ENCODE data around the gene PRR36. TPM values are rescaled to one million over a fixed set of nuclear protein-coding genes. Genes with fewer than 3 reads are reported as not detected.
A peak's percentile ranks its signal among the peaks of the same experiment; 100 is the strongest.

The PRR36 gene
- polyA plus RNA-seq, 2 of the 4 experiments (the other 2 are of a cell fraction) = 0.04 to 0.35 TPM

DNA sequence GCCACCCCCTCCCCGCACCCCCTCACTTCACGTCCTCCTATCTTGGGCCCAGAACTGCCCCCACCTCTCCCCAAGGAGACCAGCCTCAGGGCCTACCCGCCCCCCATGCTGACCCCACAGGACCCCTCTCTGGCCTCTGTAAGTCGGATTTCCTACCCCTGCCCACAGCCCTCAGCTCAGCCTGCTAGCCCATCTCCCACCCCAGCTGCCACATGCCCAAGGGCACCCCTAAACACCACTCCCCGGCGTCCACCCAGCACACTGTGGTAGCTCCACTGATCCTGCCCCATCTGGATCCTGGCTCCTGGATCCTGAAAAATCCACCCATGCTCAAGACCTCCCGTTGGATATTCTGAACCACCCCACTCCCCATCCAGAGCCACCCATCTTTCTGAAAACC, 43.4 kb downstream of the PRR36 start:
- Histone ChIP-seq H3K27ac (peak overlapping the region in 1 of 2 experiments; percentile 85; a peak in 3 of 6 replicates), H3K4me3 (peak overlapping the region; percentile 89), H3K4me2 (peak overlapping the region; percentile 84), H3K4me1 (peaks cover 10% of the 10 kb centered on the region; the same call in 1 of the 3 replicates), H3K9me3 (no peaks in the 10 kb centered on the region)
- DNase-seq (ENCODE audit: low read depth in 1 of 2, low spot score in 1 of 2) = no peak
- TF ChIP-seq JUNB (IDR thresholded peaks at IDR 0.05) = no peak
- TF ChIP-seq RAD21 (conservative IDR thresholded peaks at IDR 0.05 in 1 of 2, IDR thresholded peaks at IDR 0.05 in 1 of 2) = no peak
- no peak for TF ChIP-seq NFE2L2 (conservative IDR thresholded peaks at IDR 0.05; ENCODE audit: low read length)
- TF ChIP-seq JUN (IDR thresholded peaks at IDR 0.05) = no peak
- no peak for TF ChIP-seq EHMT2 (IDR thresholded peaks at IDR 0.05; ENCODE audit: low read depth)
- TF ChIP-seq BHLHE40 (IDR thresholded peaks at IDR 0.05; ENCODE audit: low read depth, low read length) = no peak
- TF ChIP-seq NR3C1 (IDR thresholded peaks at IDR 0.05) = no peak
- TF ChIP-seq EHF (CRISPR knock-in tag; IDR thresholded peaks at IDR 0.05) = no peak
- no peak for TF ChIP-seq ZC3H11A (IDR thresholded peaks at IDR 0.05)
- no peak for TF ChIP-seq MAZ (IDR thresholded peaks at IDR 0.05; ENCODE audit: borderline replicate concordance, low read depth, low read length)
- no peak for TF ChIP-seq EP300 (IDR thresholded peaks at IDR 0.05)
- TF ChIP-seq, protein P1, sequence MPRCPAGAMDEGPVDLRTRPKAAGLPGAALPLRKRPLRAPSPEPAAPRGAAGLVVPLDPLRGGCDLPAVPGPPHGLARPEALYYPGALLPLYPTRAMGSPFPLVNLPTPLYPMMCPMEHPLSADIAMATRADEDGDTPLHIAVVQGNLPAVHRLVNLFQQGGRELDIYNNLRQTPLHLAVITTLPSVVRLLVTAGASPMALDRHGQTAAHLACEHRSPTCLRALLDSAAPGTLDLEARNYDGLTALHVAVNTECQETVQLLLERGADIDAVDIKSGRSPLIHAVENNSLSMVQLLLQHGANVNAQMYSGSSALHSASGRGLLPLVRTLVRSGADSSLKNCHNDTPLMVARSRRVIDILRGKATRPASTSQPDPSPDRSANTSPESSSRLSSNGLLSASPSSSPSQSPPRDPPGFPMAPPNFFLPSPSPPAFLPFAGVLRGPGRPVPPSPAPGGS (IDR thresholded peaks at IDR 0.05) = no peak
- TF ChIP-seq, protein P2, sequence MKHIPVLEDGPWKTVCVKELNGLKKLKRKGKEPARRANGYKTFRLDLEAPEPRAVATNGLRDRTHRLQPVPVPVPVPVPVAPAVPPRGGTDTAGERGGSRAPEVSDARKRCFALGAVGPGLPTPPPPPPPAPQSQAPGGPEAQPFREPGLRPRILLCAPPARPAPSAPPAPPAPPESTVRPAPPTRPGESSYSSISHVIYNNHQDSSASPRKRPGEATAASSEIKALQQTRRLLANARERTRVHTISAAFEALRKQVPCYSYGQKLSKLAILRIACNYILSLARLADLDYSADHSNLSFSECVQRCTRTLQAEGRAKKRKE (CRISPR knock-in tag; IDR thresholded peaks at IDR 0.05; ENCODE audit: low read depth) = no peak
- no peak for TF ChIP-seq FOXS1 (CRISPR knock-in tag; IDR thresholded peaks at IDR 0.05)
- TF ChIP-seq HOXA7 (CRISPR knock-in tag; IDR thresholded peaks at IDR 0.05) = no peak
- no peak for TF ChIP-seq SREBF2 (IDR thresholded peaks at IDR 0.05)
- TF ChIP-seq ESRRA (IDR thresholded peaks at IDR 0.05; ENCODE audit: borderline replicate concordance, low read length) = no peak
- TF ChIP-seq MYC (IDR thresholded peaks at IDR 0.05; ENCODE audit: borderline replicate concordance, low read length) = no peak
- TF ChIP-seq, protein P3, sequence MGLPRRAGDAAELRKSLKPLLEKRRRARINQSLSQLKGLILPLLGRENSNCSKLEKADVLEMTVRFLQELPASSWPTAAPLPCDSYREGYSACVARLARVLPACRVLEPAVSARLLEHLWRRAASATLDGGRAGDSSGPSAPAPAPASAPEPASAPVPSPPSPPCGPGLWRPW (IDR thresholded peaks at IDR 0.05) = no peak
- CTCF ChIA-PET = interaction anchor here (1.5 to 3.3 kb wide), 4 partner anchors 22 to 262 kb away, joined by 3 to 20 read pairs (median 8); no protein-coding TSS in a partner anchor
- FAIRE-seq = no peak
- WGBS (ENCODE audit: missing lambda C conversion rate) = 59% methylated on average over 3 of the region's 7 CpGs
- ATAC-seq = no peak
- POLR2A ChIA-PET = no interaction called here

DNA sequence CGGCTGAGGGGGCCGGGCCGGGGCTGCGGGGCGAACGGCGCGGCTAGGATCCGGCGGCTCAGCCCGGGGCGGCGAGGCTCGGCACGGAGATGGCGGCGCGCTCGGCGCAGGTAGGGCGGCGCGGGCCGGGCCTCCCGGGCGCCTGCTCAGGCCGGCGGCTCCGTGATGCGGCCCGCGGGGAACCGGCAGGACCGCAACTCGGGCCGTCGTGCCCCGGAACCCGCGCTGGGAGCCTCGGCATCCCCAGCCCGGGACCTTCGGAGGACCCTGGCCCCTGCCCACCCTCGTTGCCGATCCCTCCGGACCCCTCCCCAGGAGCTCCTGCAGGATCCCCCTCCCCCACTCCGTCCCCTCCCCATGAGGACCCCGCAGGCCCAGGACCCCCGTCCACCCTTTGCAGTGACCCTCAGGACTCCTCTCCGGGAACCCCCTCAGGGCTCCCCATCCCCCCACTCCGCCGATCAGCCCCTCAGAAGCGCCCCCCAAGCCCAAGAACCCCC, 43.9 kb downstream of the PRR36 start:
- no CpG with 5 or more reads among the region's 53 CpGs for WGBS (ENCODE audit: missing lambda C conversion rate)
- ATAC-seq = peak in 1 of 2 experiments; percentile 26; a peak in 3 of 6 replicates

More for the DNA sequence above, 43.9 kb downstream of the PRR36 start:
- FAIRE-seq (no peak), DNase-seq (ENCODE audit: low read depth in 1 of 2, low spot score in 1 of 2) (no peak)
- Histone ChIP-seq H3K4me3 (peak overlapping the region; percentile 89), H3K9me3 (no peaks in the 10 kb centered on the region), H3K4me2 (peak overlapping the region; percentile 84), H3K4me1 (peaks cover 10% of the 10 kb centered on the region; the same call in 1 of the 3 replicates), H3K27ac (peak overlapping the region; percentile 67 to 85)
- TF ChIP-seq CHD4 (IDR thresholded peaks at IDR 0.05; ENCODE audit: borderline replicate concordance) (no peak), SMC3 (IDR thresholded peaks at IDR 0.05) (no peak), KDM1A (IDR thresholded peaks at IDR 0.05; ENCODE audit: low read depth) (no peak), TFCP2L1 (CRISPR knock-in tag; IDR thresholded peaks at IDR 0.05) (no peak)
- TF ChIP-seq, protein P4, sequence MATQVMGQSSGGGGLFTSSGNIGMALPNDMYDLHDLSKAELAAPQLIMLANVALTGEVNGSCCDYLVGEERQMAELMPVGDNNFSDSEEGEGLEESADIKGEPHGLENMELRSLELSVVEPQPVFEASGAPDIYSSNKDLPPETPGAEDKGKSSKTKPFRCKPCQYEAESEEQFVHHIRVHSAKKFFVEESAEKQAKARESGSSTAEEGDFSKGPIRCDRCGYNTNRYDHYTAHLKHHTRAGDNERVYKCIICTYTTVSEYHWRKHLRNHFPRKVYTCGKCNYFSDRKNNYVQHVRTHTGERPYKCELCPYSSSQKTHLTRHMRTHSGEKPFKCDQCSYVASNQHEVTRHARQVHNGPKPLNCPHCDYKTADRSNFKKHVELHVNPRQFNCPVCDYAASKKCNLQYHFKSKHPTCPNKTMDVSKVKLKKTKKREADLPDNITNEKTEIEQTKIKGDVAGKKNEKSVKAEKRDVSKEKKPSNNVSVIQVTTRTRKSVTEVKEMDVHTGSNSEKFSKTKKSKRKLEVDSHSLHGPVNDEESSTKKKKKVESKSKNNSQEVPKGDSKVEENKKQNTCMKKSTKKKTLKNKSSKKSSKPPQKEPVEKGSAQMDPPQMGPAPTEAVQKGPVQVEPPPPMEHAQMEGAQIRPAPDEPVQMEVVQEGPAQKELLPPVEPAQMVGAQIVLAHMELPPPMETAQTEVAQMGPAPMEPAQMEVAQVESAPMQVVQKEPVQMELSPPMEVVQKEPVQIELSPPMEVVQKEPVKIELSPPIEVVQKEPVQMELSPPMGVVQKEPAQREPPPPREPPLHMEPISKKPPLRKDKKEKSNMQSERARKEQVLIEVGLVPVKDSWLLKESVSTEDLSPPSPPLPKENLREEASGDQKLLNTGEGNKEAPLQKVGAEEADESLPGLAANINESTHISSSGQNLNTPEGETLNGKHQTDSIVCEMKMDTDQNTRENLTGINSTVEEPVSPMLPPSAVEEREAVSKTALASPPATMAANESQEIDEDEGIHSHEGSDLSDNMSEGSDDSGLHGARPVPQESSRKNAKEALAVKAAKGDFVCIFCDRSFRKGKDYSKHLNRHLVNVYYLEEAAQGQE (IDR thresholded peaks at IDR 0.05) = no peak
- ChIA-PET CTCF (interaction anchor here (2.0 to 3.3 kb wide), 3 partner anchors 23 to 262 kb away, joined by 5 to 20 read pairs (median 12); no protein-coding TSS in a partner anchor), POLR2A (no interaction called here)
